ENCODE measurements around the gene ATP1A4. TPM values are rescaled to one million over a fixed set of nuclear protein-coding genes. Genes with fewer than 3 reads are reported as not detected.
"Not testable (repeated sequence)": the region's sequence is repeated elsewhere in the genome, so short reads cannot be mapped to it uniquely, and the experiment has no call there.

The ATP1A4 gene
- total RNA-seq, 2 donors from 2014 or later = 2.8 to 5.2 TPM

DNA sequence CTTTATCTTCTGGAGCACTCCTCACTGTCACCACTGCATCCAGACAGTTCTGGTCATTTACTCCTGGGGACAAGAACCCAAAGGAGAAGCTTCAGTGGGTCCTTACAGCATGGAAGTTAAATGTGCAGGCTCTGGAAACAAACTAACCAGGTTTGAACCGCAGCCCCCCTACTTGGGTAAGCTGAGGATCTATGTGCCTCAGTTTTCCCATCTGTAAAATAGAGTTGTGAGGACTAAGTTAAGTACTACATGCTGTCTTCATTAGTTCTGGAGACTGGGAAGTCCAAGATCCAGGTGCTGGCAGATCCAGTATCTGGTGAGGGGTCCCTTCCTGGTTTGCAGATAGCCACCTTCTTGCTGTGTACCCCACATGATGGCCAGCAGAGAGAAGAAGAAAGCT, 43.9 kb upstream of the ATP1A4 start:
- Histone ChIP-seq H3K27me3 (replicated peaks; ENCODE audit: insufficient read depth) (no peaks in the 10 kb centered on the region), H3K36me3 (no peaks in the 10 kb centered on the region), H3K27ac (no peak overlapping the region), H3K4me1 (replicated peaks) (no peaks in the 10 kb centered on the region), H3K4me3 (no peak overlapping the region), H3K9me3 (no peaks in the 10 kb centered on the region)
- TF ChIP-seq POLR2A (IDR thresholded peaks at IDR 0.05) (no peak), POLR2AphosphoS5 (IDR thresholded peaks at IDR 0.05) (no peak)
- TF ChIP-seq, protein P1, sequence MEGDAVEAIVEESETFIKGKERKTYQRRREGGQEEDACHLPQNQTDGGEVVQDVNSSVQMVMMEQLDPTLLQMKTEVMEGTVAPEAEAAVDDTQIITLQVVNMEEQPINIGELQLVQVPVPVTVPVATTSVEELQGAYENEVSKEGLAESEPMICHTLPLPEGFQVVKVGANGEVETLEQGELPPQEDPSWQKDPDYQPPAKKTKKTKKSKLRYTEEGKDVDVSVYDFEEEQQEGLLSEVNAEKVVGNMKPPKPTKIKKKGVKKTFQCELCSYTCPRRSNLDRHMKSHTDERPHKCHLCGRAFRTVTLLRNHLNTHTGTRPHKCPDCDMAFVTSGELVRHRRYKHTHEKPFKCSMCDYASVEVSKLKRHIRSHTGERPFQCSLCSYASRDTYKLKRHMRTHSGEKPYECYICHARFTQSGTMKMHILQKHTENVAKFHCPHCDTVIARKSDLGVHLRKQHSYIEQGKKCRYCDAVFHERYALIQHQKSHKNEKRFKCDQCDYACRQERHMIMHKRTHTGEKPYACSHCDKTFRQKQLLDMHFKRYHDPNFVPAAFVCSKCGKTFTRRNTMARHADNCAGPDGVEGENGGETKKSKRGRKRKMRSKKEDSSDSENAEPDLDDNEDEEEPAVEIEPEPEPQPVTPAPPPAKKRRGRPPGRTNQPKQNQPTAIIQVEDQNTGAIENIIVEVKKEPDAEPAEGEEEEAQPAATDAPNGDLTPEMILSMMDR (IDR thresholded peaks at IDR 0.05) = no peak
- DNase-seq (ENCODE audit: low spot score) = no peak
- intact Hi-C loops (cut with DNase I) = no loop called here
- WGBS = 95% methylated on average over 1 of the region's 1 CpG

DNA sequence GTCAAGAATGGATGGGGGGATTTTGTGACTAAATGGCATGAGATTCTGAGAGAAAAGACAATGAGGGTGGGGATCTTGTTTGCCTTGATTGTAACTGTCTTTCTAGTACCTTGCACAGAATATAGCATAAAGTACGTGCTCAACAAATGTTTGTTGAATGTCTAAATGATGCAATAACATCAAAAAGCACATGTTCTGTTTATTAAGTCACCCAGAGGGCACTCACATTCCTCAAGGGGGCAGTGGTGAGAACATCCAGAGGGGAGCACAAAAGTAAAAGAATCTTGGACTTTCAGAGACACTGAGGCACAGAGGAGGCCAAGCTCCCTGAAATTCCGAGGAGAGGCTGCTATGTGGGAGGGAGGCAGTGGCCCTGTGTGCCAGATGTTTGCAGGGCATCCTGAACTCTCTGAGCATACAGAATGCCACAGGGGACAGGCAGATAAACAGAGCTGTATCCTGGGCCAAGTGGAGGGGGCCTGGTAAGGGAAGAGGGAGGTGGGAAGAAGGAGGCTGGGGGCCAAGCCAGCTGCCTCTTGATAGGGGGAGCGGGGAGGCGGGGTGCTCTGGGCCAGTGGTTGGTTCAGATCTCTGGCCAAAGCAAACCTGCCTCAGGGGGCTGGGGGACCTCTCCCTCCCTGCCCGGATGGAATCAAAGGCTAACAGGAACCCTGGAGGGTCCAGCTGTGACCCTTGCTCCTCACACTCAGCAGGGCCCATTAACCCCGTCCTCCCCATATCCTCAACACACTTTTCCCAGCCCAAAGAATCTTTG, 42.3 kb upstream of the ATP1A4 start:
- WGBS = 20% methylated on average over 6 of the region's 6 CpGs
- intact Hi-C loops (cut with DNase I) = no loop called here
- H3K27ac ChIP-seq = no peak overlapping the region
- no peak overlapping the region for H3K4me3 ChIP-seq
- no peak for DNase-seq (ENCODE audit: low spot score)
- H3K9me3 ChIP-seq = no peaks in the 10 kb centered on the region
- no peaks in the 10 kb centered on the region for H3K27me3 ChIP-seq (replicated peaks; ENCODE audit: insufficient read depth)
- no peaks in the 10 kb centered on the region for H3K4me1 ChIP-seq (replicated peaks)
- no peaks in the 10 kb centered on the region for H3K36me3 ChIP-seq
- TF ChIP-seq, protein P1 (IDR thresholded peaks at IDR 0.05) = peak in 2 of 4 experiments; percentile 19 to 34
- TF ChIP-seq POLR2AphosphoS5 (IDR thresholded peaks at IDR 0.05) = no peak

DNA sequence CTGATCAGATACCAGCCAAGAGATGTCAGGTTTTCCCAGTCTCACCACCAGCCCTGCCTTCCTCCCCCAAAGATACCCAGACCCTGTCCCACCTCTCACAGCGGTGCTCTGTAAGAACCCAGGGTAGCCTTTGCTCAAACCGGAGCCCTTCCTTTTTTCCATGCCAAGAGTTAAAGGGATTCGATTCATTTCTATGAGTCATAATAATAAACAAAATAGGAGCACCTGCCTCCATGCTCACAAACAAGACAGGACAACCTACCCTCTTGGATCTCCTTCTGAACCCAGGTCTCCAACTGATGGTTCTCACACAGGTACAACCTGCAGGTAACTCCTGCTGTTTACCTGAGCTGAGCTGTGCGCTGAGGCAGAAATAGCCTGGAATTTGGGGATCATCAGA, 41.7 kb upstream of the ATP1A4 start:
- 43% methylated on average over 4 of the region's 4 CpGs for WGBS
- Histone ChIP-seq H3K27ac (no peak overlapping the region), H3K4me3 (no peak overlapping the region), H3K36me3 (no peaks in the 10 kb centered on the region), H3K9me3 (no peaks in the 10 kb centered on the region), H3K4me1 (replicated peaks) (no peaks in the 10 kb centered on the region), H3K27me3 (replicated peaks; ENCODE audit: insufficient read depth) (no peaks in the 10 kb centered on the region)
- intact Hi-C loops (cut with DNase I) = no loop called here
- TF ChIP-seq POLR2A (IDR thresholded peaks at IDR 0.05) (no peak), POLR2AphosphoS5 (IDR thresholded peaks at IDR 0.05) (no peak)
- TF ChIP-seq, protein P1 (IDR thresholded peaks at IDR 0.05) = no peak
- DNase-seq (ENCODE audit: low spot score) = no peak

DNA sequence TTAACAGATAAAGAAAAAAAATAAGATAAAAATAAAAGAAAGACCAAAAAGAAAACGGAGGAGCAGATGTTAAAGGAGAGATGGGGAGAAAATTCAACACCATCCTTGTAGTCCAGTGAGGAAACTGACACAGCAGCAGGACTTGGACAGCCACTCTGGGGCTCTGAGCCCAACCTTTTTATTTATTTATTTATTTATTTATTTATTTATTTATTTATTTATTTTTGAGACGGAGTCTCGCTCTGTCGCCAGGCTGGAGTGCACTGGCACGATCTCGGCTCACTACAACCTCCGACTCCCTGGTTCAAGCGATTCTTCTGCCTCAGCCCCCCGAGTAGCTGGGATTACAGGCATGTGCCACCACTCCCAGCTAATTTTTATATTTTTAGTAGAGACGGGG, 39.9 kb upstream of the ATP1A4 start:
- 91% methylated on average over 10 of the region's 10 CpGs for WGBS
- H3K27ac ChIP-seq; H3K4me1 ChIP-seq (replicated peaks); H3K27me3 ChIP-seq (replicated peaks; ENCODE audit: insufficient read depth); intact Hi-C loops (cut with DNase I); H3K36me3 ChIP-seq; H3K4me3 ChIP-seq; DNase-seq (ENCODE audit: low spot score); H3K9me3 ChIP-seq: not testable (repeated sequence)

DNA sequence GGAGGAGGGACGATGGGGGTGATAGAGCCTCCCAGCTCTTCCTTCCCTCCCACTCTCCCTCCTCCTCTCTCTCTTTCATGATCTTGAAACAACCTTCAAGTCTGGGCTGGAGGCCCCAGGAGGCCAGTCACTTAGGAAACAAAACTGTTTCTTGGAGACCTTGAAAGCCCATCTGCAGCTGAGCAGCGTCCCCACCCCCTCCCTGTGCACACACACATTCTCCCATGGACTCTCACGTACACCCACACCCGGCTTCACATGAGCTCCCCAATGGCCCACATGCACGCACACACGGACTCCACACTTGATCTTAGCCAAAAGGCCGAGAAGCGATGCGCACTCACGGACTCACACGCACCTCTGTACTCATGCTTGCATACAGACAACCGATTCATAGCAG, 39.0 kb upstream of the ATP1A4 start:
- H3K36me3 ChIP-seq = no peaks in the 10 kb centered on the region
- no peak for DNase-seq (ENCODE audit: low spot score)
- no peaks in the 10 kb centered on the region for H3K4me1 ChIP-seq (replicated peaks)
- no peak overlapping the region for H3K4me3 ChIP-seq
- intact Hi-C loops (cut with DNase I) = no loop called here
- H3K27me3 ChIP-seq (replicated peaks; ENCODE audit: insufficient read depth) = no peaks in the 10 kb centered on the region
- H3K9me3 ChIP-seq = no peaks in the 10 kb centered on the region
- no peak for TF ChIP-seq POLR2A (IDR thresholded peaks at IDR 0.05)
- no peak for TF ChIP-seq POLR2AphosphoS5 (IDR thresholded peaks at IDR 0.05)
- TF ChIP-seq, protein P1 (IDR thresholded peaks at IDR 0.05) = no peak
- H3K27ac ChIP-seq = no peak overlapping the region
- WGBS = 87% methylated on average over 12 of the region's 12 CpGs

All from prostate gland (tissue), 2 donors.